SK-N-SH (cell line): ENCODE data around the gene LDB3. TPM values are rescaled to one million over a fixed set of nuclear protein-coding genes. Genes with fewer than 3 reads are reported as not detected.

Experiments
- CTCF ChIA-PET: fragments of 300-600, 350-600 bp; formaldehyde crosslinking; extraction: SDS; loops from one replicate; lab custom pipeline; 2021; lab: Yijun Ruan, JAX
- POLR2A ChIA-PET: fragments of 350-600 bp; sonication (Branson Sonifier 250); formaldehyde crosslinking; extraction: SDS; loops from one replicate; lab custom pipeline; 2020; ENCODE audit warnings: antibody characterized with exemption, inconsistent platforms; lab: Yijun Ruan, JAX
- DNase-seq: peaks from one replicate; pipeline ENCODE4 v3.0.0; 2012
- H2AFZ ChIP-seq: fragments of 200-600 bp; sonication (generic); 2 replicates; pipeline ENCODE4 v1.8.1; 2016; ENCODE audit warnings: antibody characterized with exemption, mild to moderate bottlenecking, low read depth
- H3F3A ChIP-seq: fragments of 200-600 bp; sonication (generic); replicated peaks from 2 replicates; pipeline ENCODE3; 2016; ENCODE audit warnings: antibody characterized with exemption, mild to moderate bottlenecking; ENCODE audit not compliant: insufficient read depth
- H3K27ac ChIP-seq, 2 experiments: fragments of 200-500 bp in 1 of 2; fragments of 200-600 bp in 1 of 2; sonication (Bioruptor generic) in 1 of 2; sonication (generic), shearing (Covaris generic) in 1 of 2; 2 replicates each; pipeline versions ENCODE4 v1.5.1 to v1.6.1; 2014 to 2016; ENCODE audit warnings: low read depth in 2 of 2, inconsistent platforms in 1 of 2, low read length in 1 of 2, mild to moderate bottlenecking in 1 of 2, mixed read lengths in 1 of 2
- H3K27me3 ChIP-seq: fragments of 200-600 bp; sonication (generic), shearing (Covaris generic); 2 replicates; pipeline ENCODE4 v1.6.1; 2016; ENCODE audit warnings: mixed run types; ENCODE audit not compliant: insufficient read depth
- H3K36me3 ChIP-seq, 2 experiments: fragments of 200-500 bp in 1 of 2; fragments of 200-600 bp in 1 of 2; sonication (Bioruptor generic) in 1 of 2; sonication (generic) in 1 of 2; replicated peaks in 1 of 2; 2 replicates each; pipeline versions ENCODE3 to v1.5.1; 2014 to 2016; ENCODE audit warnings: low read length in 1 of 2, mild to moderate bottlenecking in 1 of 2; ENCODE audit not compliant: insufficient read depth in 2 of 2, control insufficient read depth in 1 of 2
- H3K4me1 ChIP-seq, 2 experiments: fragments of 200-500 bp in 1 of 2; fragments of 200-600 bp in 1 of 2; sonication (Bioruptor generic) in 1 of 2; sonication (generic), shearing (Covaris generic) in 1 of 2; 2 replicates each; pipeline versions ENCODE4 v1.5.1 to v1.6.1; 2014 to 2016; ENCODE audit warnings: low read depth in 1 of 2, low read length in 1 of 2, mixed run types in 1 of 2; ENCODE audit not compliant: insufficient read depth in 2 of 2, control insufficient read depth in 1 of 2
- H3K4me2 ChIP-seq: fragments of 200-600 bp; sonication (generic), shearing (Covaris generic); 2 replicates; pipeline ENCODE4 v1.6.1; 2017; ENCODE audit warnings: mixed run types
- H3K4me3 ChIP-seq, 2 experiments: fragments of 200-500 bp in 1 of 2; fragments of 200-600 bp in 1 of 2; sonication (Bioruptor generic) in 1 of 2; sonication (generic), shearing (Covaris generic) in 1 of 2; 2 replicates each; pipeline versions ENCODE4 v1.5.1 to v1.8.1; 2014 to 2016; ENCODE audit warnings: low read depth in 2 of 2, inconsistent platforms in 1 of 2, low read length in 1 of 2, mild to moderate bottlenecking in 1 of 2, mixed read lengths in 1 of 2, moderate library complexity in 1 of 2
- H3K79me2 ChIP-seq: fragments of 200-600 bp; sonication (generic); 2 replicates; pipeline ENCODE4 v1.8.1; 2017; ENCODE audit warnings: mild to moderate bottlenecking; ENCODE audit not compliant: insufficient read depth
- H3K9ac ChIP-seq: fragments of 200-600 bp; sonication (generic); 2 replicates; pipeline ENCODE4 v1.6.1; 2017; ENCODE audit warnings: mixed run types
- H3K9me2 ChIP-seq: fragments of 200-600 bp; sonication (generic); 2 replicates; pipeline ENCODE4 v1.6.1; 2017; ENCODE audit warnings: mixed run types
- H3K9me3 ChIP-seq: fragments of 200-600 bp; sonication (generic); 2 replicates; pipeline ENCODE4 v1.6.1; 2017; ENCODE audit warnings: mixed run types, mild to moderate bottlenecking, moderate library complexity
- H4K20me1 ChIP-seq: fragments of 200-600 bp; sonication (generic); 2 replicates; pipeline ENCODE4 v1.6.1; 2017; ENCODE audit warnings: mild to moderate bottlenecking, mixed run types; ENCODE audit not compliant: insufficient read depth
- ELF1 ChIP-seq: IDR thresholded peaks from 2 replicates; pipeline ENCODE4 v1.4.0; 2012
- EZH2phosphoT487 ChIP-seq: fragments of 200-600 bp; sonication (generic); IDR thresholded peaks from 2 replicates; pipeline ENCODE4 v1.6.1; 2017; ENCODE audit warnings: low read depth, mixed run types, mild to moderate bottlenecking, antibody characterized with exemption, moderate library complexity, borderline replicate concordance
- FOSL2 ChIP-seq: IDR thresholded peaks from 2 replicates; pipeline ENCODE4 v1.4.0; 2012; ENCODE audit warnings: low read depth, mild to moderate bottlenecking, moderate library complexity, borderline replicate concordance
- FOXJ3 ChIP-seq: sonication (generic); formaldehyde crosslinking; IDR thresholded peaks from 2 replicates; pipeline ENCODE4 v1.5.1; 2020; ENCODE audit warnings: mild to moderate bottlenecking, missing genetic modification reagents
- GABPA ChIP-seq: IDR thresholded peaks from 2 replicates; pipeline ENCODE4 v1.4.0; 2012; ENCODE audit warnings: low read depth, mild to moderate bottlenecking
- GATA2 ChIP-seq: sonication (generic); formaldehyde crosslinking; IDR thresholded peaks from 2 replicates; pipeline ENCODE4 v1.5.0; 2020; ENCODE audit warnings: mild to moderate bottlenecking, missing genetic modification reagents
- JUND ChIP-seq: IDR thresholded peaks from 2 replicates; pipeline ENCODE4 v1.4.0; 2012
- MEF2A ChIP-seq: IDR thresholded peaks from 2 replicates; pipeline ENCODE4 v1.4.0; 2012; ENCODE audit warnings: low read depth, borderline replicate concordance
- MXI1 ChIP-seq: IDR thresholded peaks from 2 replicates; pipeline ENCODE4 v1.6.1; 2012; ENCODE audit warnings: mild to moderate bottlenecking, low read depth, low read length, improper control_type of control experiment
- NRF1 ChIP-seq: IDR thresholded peaks from 2 replicates; pipeline ENCODE4 v1.6.1; 2012; ENCODE audit warnings: low read depth, mild to moderate bottlenecking, low read length
- RCOR1 ChIP-seq: fragments of 150-350 bp; IDR thresholded peaks from 2 replicates; pipeline ENCODE4 v1.6.1; 2017; ENCODE audit warnings: antibody characterized with exemption, low read length
- RFX5 ChIP-seq: IDR thresholded peaks from 2 replicates; pipeline ENCODE4 v1.6.1; 2012; ENCODE audit warnings: mild to moderate bottlenecking, improper control_type of control experiment, low read length
- RXRA ChIP-seq: IDR thresholded peaks from 2 replicates; pipeline ENCODE4 v1.4.0; 2012; ENCODE audit warnings: low read depth, mild to moderate bottlenecking, borderline replicate concordance
- SMC3 ChIP-seq: IDR thresholded peaks from 2 replicates; pipeline ENCODE4 v1.6.1; 2012; ENCODE audit warnings: low read depth, low read length, improper control_type of control experiment
- TCF12 ChIP-seq: IDR thresholded peaks from 2 replicates; pipeline ENCODE4 v1.4.0; 2012
- TEAD4 ChIP-seq: IDR thresholded peaks from 2 replicates; pipeline ENCODE4 v1.4.0; 2012; ENCODE audit warnings: mild to moderate bottlenecking, borderline replicate concordance; ENCODE audit not compliant: insufficient read depth
- YY1 ChIP-seq: IDR thresholded peaks from 2 replicates; pipeline ENCODE4 v1.4.0; 2012; ENCODE audit warnings: low read depth, mild to moderate bottlenecking
- WGBS: methylation state at CpG from one replicate; pipeline ENCODE4 v1.1.6; 2017; ENCODE audit warnings: low lambda C conversion rate; 5-methylcytosine and 5-hydroxymethylcytosine counted together
- polyA plus RNA-seq, 3 experiments: library from polyadenylated mRNA; depleted of rRNA; stranded (reverse); fragments of >200 nt; gene quantifications; 2 replicates each; pipeline ENCODE4 v1.2.3, GENCODE V29; 2012
- TF ChIP-seq, protein P1 (sequence below): IDR thresholded peaks from 2 replicates; pipeline ENCODE4 v1.4.0; 2012; ENCODE audit warnings: low read depth, borderline replicate concordance
- TF ChIP-seq, protein P2 (sequence below): fragments of 150-350 bp; IDR thresholded peaks from 2 replicates; pipeline ENCODE4 v1.6.1; 2017; ENCODE audit warnings: antibody characterized with exemption, low read length, low read depth, borderline replicate concordance
- TF ChIP-seq, protein P3 (sequence below): IDR thresholded peaks from 2 replicates; pipeline ENCODE4; 2012

LDB3 gene
- polyA plus RNA-seq, 1 of the 3 experiments (the other 2 are of a cell fraction), result 0.48 TPM

DNA sequence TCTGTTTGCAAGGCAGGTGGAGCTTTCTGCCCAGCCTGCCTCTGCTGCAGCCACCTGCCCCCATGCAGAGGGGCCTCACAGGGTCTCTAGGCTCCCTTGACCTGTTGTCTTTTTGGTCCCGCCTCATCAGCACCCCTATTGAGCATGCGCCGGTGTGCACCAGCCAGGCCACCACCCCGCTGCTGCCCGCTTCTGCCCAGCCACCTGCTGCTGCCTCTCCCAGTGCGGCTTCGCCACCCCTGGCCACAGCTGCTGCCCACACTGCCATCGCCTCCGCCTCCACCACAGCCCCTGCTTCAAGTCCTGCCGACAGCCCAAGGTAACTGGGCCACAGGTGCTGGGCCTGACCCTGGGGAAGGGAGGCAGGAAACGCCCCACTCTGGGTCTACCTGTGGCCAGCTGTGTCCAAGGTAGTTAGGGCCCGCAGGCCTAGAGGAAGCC lies 38.1 kb downstream of the LDB3 start:
- WGBS, result 90% methylated on average over 12 of the region's 12 CpGs
- CTCF ChIA-PET, result interaction anchor here (0.6 to 1.8 kb wide), 4 partner anchors 13 to 207 kb away, joined by 3 to 7 read pairs (median 5); no protein-coding TSS in a partner anchor
- Histone ChIP-seq H3K36me3 (no peaks in the 10 kb centered on the region), H3K9me2 (no peaks in the 10 kb centered on the region), H3K27ac (no peak overlapping the region), H3F3A (peaks cover 4% of the 10 kb centered on the region), H3K4me3 (no peak overlapping the region), H3K4me2 (no peak overlapping the region), H3K9ac (no peak overlapping the region), H3K9me3 (no peaks in the 10 kb centered on the region), H3K4me1 (peaks cover 4 to 5% of the 10 kb centered on the region in 2 experiments; a peak in 1 of 4 replicates), H3K27me3 (no peaks in the 10 kb centered on the region), H4K20me1 (no peaks in the 10 kb centered on the region), H3K79me2 (no peaks in the 10 kb centered on the region), H2AFZ (no peak overlapping the region)
- TF ChIP-seq MEF2A, result no peak
- TF ChIP-seq FOXJ3 (CRISPR knock-in tag), result no peak
- TF ChIP-seq, protein P1, sequence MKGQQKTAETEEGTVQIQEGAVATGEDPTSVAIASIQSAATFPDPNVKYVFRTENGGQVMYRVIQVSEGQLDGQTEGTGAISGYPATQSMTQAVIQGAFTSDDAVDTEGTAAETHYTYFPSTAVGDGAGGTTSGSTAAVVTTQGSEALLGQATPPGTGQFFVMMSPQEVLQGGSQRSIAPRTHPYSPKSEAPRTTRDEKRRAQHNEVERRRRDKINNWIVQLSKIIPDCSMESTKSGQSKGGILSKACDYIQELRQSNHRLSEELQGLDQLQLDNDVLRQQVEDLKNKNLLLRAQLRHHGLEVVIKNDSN, result no peak
- no peak for TF ChIP-seq ELF1
- TF ChIP-seq RFX5, result no peak
- TF ChIP-seq, protein P2, sequence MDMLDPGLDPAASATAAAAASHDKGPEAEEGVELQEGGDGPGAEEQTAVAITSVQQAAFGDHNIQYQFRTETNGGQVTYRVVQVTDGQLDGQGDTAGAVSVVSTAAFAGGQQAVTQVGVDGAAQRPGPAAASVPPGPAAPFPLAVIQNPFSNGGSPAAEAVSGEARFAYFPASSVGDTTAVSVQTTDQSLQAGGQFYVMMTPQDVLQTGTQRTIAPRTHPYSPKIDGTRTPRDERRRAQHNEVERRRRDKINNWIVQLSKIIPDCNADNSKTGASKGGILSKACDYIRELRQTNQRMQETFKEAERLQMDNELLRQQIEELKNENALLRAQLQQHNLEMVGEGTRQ, result no peak
- no peak for TF ChIP-seq TEAD4
- no peak for TF ChIP-seq RCOR1
- no peak for TF ChIP-seq TCF12
- TF ChIP-seq GATA2 (CRISPR knock-in tag), result no peak
- no peak for TF ChIP-seq NRF1
- TF ChIP-seq, protein P3, sequence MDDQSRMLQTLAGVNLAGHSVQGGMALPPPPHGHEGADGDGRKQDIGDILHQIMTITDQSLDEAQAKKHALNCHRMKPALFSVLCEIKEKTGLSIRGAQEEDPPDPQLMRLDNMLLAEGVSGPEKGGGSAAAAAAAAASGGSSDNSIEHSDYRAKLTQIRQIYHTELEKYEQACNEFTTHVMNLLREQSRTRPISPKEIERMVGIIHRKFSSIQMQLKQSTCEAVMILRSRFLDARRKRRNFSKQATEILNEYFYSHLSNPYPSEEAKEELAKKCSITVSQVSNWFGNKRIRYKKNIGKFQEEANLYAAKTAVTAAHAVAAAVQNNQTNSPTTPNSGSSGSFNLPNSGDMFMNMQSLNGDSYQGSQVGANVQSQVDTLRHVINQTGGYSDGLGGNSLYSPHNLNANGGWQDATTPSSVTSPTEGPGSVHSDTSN, result no peak
- TF ChIP-seq GABPA, result no peak
- TF ChIP-seq RXRA, result no peak
- no peak for TF ChIP-seq JUND
- TF ChIP-seq MXI1, result no peak
- no peak for TF ChIP-seq FOSL2
- no peak for TF ChIP-seq YY1
- TF ChIP-seq EZH2phosphoT487, result no peak
- TF ChIP-seq SMC3, result no peak
- DNase-seq, result no peak
- POLR2A ChIA-PET, result no interaction called here
